Suprapubic skin (tissue), 3 donors: ENCODE data around the gene ADAMTSL2.

Experiments used
- EP300 ChIP-seq: sonication (generic); formaldehyde crosslinking; IDR thresholded peaks from one replicate; pipeline ENCODE4 v1.6.1; 2017; ENCODE audit warnings: antibody characterized with exemption
- POLR2A ChIP-seq, 2 donors: fragments of 450-650 bp; IDR thresholded peaks; one replicate each; pipeline ENCODE4 v1.6.1; 2017; ENCODE audit warnings: antibody characterized with exemption in 2 of 2, mild to moderate bottlenecking in 2 of 2, moderate library complexity in 2 of 2
- TF ChIP-seq, protein P1 (sequence below), 2 donors: fragments of 200-600 bp in 1 of 2; fragments of 450-650 bp in 1 of 2; sonication (generic) in 1 of 2; IDR thresholded peaks; one replicate each; pipeline ENCODE4 v1.5.1; 2016 to 2019; ENCODE audit warnings: antibody characterized with exemption in 2 of 2, mild to moderate bottlenecking in 1 of 2, moderate library complexity in 1 of 2

DNA sequence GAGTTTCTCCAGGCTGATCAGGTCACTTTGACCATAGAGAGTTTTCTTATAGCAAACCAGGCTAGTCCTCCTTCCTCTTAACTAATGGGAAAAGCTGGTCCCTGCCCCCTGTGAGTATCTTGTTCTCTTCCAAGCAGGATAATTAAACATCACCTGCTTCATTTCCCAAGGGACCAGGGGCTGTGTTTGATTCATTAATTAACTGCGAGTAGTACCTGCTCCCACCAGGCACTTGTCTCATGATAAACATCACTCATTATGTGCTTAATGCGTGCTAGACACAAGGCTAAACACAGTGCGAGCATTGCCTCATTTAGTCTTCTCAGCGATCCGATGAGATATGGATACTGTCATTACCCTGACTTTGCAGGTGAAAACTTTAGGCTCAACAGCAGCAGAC, 76.3 kb downstream of the ADAMTSL2 start:
- TF ChIP-seq, protein P1, sequence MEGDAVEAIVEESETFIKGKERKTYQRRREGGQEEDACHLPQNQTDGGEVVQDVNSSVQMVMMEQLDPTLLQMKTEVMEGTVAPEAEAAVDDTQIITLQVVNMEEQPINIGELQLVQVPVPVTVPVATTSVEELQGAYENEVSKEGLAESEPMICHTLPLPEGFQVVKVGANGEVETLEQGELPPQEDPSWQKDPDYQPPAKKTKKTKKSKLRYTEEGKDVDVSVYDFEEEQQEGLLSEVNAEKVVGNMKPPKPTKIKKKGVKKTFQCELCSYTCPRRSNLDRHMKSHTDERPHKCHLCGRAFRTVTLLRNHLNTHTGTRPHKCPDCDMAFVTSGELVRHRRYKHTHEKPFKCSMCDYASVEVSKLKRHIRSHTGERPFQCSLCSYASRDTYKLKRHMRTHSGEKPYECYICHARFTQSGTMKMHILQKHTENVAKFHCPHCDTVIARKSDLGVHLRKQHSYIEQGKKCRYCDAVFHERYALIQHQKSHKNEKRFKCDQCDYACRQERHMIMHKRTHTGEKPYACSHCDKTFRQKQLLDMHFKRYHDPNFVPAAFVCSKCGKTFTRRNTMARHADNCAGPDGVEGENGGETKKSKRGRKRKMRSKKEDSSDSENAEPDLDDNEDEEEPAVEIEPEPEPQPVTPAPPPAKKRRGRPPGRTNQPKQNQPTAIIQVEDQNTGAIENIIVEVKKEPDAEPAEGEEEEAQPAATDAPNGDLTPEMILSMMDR (IDR thresholded peaks at IDR 0.05), result no peak
- TF ChIP-seq EP300 (no peak), POLR2A (IDR thresholded peaks at IDR 0.05) (no peak)
